T-helper 1 cell treated with Interleukin-12 subunit alpha and Interleukin-12 subunit beta and Interleukin-4 antibody, amounts not matched to agents 30 ng/mL and 1 ng/mL, for 36 hours (primary cell): Measurements from ENCODE around the gene PIGU. TPM values are rescaled to one million over a fixed set of nuclear protein-coding genes. Genes with fewer than 3 reads are reported as not detected.

Source experiments
- intact Hi-C: fragments of 100-400 bp; cut with micrococcal nuclease; formaldehyde crosslinking; loops from one replicate; pipeline ENCODE4 v1.15.1; 2024
- total RNA-seq: library from RNA; stranded (reverse); gene quantifications from 2 replicates; pipeline ENCODE4 v1.2.3, GENCODE V29; 2022

Gene PIGU
- total RNA-seq, 1 donor from 2014 or later = 21.9 TPM

- intact Hi-C loops = loop anchor here (1.0 to 10.0 kb wide), 12 partner anchors 22 to 832 kb away; partner anchors contain the start of genes AHCY, CHMP4B, E2F1 and EIF2S2
These were observed 160.4 kb downstream of the PIGU start, which contains the start of gene DYNLRB1 for GRCh38 chr20:34516247-34517113. DYNLRB1 (plus strand) TSS chr20:34516422; CDS start chr20:34516459, 37 bp downstream.

- intact Hi-C loops = loop anchor here (1.0 to 10.0 kb wide), 15 partner anchors 23 to 831 kb away; partner anchors contain the start of genes AHCY, CHMP4B, E2F1 and EIF2S2
These were observed 161.2 kb downstream of the PIGU start for GRCh38 chr20:34515484-34516246.

GRCh38 chr20:34514897-34515483 lies 161.9 kb downstream of the PIGU start:
- intact Hi-C loops = loop anchor here (1.0 to 10.0 kb wide), 8 partner anchors 152 to 830 kb away; partner anchors contain the start of genes CHMP4B, E2F1, EIF2S2 and ITCH

GRCh38 chr20:34514034-34514433 lies 162.9 kb downstream of the PIGU start:
- intact Hi-C loops = loop anchor here (10.0 kb wide), 1 partner anchor 829 kb away; the partner anchor contains the start of gene E2F1

- intact Hi-C loops = loop anchor here (10.0 kb wide), 1 partner anchor 828 kb away; the partner anchor contains the start of gene E2F1
These were observed 163.9 kb downstream of the PIGU start for GRCh38 chr20:34512955-34513419.

- intact Hi-C loops = loop anchor here (10.0 kb wide), 1 partner anchor 828 kb away; the partner anchor contains the start of gene E2F1
These were observed 164.5 kb downstream of the PIGU start for GRCh38 chr20:34512266-34512954.

- intact Hi-C loops = loop anchor here (10.0 kb wide), 1 partner anchor 827 kb away; the partner anchor contains the start of gene E2F1
These were observed 165.0 kb downstream of the PIGU start for GRCh38 chr20:34511891-34512265.

GRCh38 chr20:34510575-34510974 lies 166.3 kb downstream of the PIGU start:
- intact Hi-C loops = loop anchor here (10.0 kb wide), 1 partner anchor 826 kb away; the partner anchor contains the start of gene E2F1

Other genes starting within 250 kb of the PIGU start
- 93.9 and 97.8 TPM in 2 replicates for gene DYNLRB1, start 160.7 kb downstream of the PIGU start, total RNA-seq
- gene MAP1LC3A, start 118.4 kb downstream of the PIGU start, total RNA-seq = 16.7 and 17.3 TPM in 2 replicates
- gene TP53INP2, start 27.3 kb upstream of the PIGU start, total RNA-seq = 2.5 and 2.7 TPM in 2 replicates
- gene NCOA6, start 148.6 kb upstream of the PIGU start, total RNA-seq = 35.7 and 37.4 TPM in 2 replicates
- gene GGT7, start 195.8 kb upstream of the PIGU start, total RNA-seq = 16.2 and 16.5 TPM in 2 replicates
- 52.2 and 54.3 TPM in 2 replicates for gene ACSS2, start 199.5 kb upstream of the PIGU start, total RNA-seq